Hematopoietic multipotent progenitor cell treated with erythropoietin and hydrocortisone succinate and interleukin-3 and kit ligand, for 15 days (in vitro differentiated cells): ENCODE measurements around the gene DNLZ.

Experiments used
- DNase-seq: peaks from one replicate; pipeline ENCODE4 v3.0.0-alpha.2; 2015; ENCODE audit warnings: low spot score

Gene DNLZ

GRCh38 chr9:136375096-136375495 lies 11.6 kb upstream of the DNLZ start:
- DNase-seq = no peak

DNA sequence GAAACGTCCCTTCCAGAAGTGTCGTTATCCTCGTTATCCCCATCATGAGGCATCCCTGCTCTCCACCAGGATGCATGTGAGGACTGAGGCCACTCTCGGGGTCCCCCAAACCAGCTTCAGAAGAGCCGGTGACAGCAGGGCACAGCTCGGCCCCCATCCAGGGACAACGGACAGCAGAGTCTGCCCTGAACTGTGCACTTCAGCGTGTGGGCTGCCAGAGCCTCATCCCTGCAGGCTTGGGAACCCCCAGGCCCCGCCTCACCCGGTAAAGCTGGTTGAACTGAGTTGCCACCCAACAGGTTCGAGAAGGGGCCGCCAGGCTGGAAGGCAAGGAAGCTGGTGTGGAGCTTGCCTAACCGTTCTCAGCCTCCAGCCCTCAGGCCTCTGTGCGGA lies 10.6 kb upstream of the DNLZ start:
- DNase-seq = no peak

- no peak for DNase-seq
Observed at GRCh38 chr9:136373300-136374182, 10.0 kb upstream of the DNLZ start, which contains the start of gene CARD9. Gene CARD9, minus strand, starts transcription at chr9:136373669. Its CDS starts 1,591 bp downstream, at chr9:136372078.

DNA sequence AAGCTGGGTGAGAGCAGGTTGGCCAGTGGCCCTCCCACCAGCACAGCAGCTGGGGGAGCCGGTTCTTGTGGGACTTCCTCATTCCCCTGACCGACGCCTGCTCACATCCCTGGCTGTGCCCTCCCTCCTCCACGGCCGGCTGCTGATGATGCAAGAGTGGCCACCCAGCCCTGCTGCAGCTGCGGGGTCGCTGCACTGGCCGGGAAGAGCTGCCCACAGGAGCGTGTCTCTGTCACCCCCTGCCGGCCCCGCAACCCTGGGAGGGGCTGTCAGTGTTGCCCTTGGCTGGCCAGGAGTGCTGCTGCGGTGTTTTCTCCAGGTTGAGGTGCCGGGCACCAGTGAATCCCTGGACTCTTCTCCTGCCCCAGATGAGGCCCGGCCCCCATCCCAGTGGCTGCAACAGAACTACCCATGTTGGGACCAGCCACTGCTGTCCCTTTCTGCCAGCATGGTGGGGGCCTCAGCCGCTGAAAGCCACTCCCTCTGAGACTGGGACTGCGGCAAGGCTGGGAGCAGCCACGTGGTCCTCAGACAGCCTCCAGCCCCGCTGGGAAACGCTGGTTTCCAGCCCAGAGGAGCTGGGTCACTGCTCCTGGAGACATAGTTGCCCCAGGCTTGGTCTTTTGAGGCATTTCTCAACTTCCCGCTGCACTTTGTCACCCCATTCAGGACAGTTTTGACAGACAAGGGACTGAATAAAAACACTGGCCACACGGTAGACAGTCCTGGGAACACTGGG lies 9.2 kb upstream of the DNLZ start:
- DNase-seq = no peak

- DNase-seq = no peak
Observed at GRCh38 chr9:136372006-136372405, 8.5 kb upstream of the DNLZ start.

GRCh38 chr9:136371533-136371880 lies 8.0 kb upstream of the DNLZ start:
- no peak for DNase-seq

GRCh38 chr9:136370687-136371532 lies 7.4 kb upstream of the DNLZ start:
- no peak for DNase-seq

DNA sequence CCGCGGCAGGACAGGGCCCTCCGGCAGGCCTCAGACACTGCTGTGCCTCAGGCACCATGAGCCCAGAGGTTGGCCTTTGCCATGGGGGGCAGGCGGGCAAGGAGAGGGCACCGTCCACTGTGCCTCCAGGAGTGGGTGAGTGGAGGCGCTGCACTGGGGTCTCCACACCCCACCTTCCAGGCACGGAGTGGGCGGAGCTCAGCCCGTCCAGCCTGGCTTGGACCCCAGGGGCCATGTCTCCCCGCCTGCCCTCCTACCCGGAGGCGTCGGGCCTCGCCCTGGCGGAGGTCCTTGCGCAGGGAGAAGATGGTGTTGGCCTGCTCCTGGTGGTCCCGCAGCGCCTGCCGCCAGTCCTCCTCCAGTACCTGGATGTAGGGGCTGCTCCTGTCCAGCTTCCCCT lies 6.5 kb upstream of the DNLZ start:
- no peak for DNase-seq

DNA sequence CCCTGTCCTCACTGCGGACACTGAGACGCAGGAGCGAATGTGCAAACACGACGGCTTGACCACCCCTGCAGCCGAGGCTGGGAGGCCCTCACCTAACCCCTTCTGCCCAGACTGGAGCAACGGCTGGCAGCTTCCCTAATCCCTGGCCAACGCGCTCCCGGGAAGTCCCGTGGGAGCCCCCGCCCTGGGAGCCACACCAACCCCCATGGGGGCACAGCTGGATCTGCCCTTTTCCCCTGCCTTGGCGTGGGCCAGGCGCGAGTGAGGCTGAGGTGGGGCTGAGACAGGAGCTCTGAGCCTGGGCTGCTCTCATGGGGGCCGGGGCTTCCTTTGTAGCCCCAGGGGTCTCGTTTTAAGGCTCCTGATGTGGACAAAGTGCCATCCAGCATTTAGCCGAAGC lies 4.6 kb upstream of the DNLZ start:
- DNase-seq = no peak

DNA sequence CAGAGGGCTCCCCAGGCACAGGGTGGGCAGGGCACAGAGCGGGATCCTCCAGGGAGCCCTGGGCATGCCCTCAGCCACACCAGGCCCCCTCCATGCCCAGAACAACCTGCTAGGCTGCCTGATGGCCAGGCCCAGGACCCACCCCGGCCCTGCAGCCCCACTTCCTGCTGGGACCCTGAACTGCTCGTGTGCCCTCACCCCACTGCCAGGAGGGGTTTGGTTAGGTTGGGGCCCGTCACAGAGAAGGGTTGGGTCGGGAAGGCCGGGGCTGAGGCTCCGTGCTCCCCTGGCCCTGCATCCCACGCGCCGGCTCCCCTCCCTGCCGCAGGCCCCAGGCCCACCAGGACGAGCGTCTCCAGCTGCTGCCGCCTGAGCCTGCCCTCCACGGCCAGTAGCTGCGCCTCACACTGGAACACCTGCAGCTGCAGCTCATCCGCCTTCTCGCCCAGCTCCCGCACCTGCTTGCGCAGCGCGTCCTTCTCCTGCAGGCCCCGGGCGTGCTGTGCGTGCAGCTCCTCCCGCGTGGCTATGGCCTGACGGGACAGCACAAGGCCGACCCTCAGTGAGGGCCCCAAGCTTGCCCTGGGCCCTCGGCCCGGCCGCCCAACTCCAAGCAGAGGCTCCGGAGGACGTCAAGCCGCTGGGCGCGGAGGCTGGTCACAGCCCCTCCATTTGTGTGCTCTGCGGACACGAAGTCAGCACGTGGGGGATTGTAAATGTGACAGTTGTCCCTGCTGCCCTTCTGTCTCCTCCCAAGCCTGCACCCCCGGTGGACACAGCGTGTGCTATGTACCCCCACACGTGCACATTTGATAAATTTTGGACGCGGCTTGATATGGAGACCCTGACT lies 4.0 kb upstream of the DNLZ start:
- DNase-seq = no peak

GRCh38 chr9:136366826-136367225 lies 3.3 kb upstream of the DNLZ start:
- no peak for DNase-seq

DNA sequence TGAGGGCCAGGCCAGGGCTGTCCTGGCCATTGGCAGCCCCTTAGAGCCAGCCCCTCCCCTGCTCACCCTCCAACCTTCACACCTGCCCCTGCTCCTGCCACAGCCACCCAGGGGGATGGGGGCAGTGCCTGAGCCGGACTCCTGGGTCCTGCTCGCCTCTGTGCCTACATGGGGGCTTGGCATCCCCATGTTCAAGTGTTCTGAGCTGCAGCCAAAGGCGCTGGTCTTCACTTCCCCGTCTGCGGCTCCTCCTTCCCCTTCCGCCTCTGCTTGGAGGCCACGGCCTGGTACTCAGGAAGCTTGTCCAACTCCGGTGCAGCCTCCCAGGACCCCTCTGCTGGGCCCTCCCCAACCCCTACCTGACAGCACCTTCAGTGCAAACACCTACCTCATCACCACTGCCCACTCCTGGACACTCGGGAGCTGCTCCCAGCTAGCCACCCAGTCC lies 2.3 kb upstream of the DNLZ start:
- DNase-seq = no peak

GRCh38 chr9:136364942-136365774 lies 1.6 kb upstream of the DNLZ start:
- no peak for DNase-seq

DNA sequence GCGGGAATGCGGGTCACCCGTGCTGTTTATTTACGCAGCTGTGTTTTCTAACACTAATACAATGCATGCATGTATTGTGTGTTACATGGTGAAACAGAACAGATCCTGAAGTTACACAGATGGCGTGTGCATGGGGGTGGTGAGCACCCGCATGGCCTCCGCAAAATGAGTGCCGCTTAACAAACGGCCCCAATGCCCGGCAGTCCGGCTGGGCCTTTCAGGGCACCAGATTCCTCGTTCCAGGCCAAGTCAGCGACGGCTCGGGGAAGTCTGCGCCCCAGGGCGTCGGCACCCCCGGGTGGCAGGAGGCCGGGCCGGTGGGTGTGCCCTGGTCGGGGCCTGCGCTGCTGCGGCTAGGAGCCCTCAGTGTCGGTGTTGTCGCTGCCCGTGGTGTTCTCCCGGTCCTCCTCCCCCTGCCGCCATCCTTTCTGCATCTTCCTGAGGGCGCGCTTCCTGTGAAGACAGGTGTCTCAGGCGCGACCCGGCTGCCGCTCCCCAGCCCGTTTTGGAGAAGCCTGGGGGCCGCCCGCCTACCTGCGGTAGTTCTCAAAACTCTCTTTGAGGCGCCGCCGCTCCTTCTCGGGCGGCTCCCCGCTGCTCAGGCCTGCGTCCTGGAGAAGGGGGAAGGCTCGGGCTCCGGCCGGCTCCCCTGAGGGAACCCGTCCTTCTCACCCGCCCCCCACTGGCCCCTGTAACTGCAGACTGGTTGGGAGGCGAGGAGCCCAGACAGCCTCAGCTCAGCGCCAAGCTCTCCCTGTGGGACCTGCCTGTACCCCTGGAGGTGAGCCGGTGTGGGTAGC lies 605 bp upstream of the DNLZ start:
- no peak for DNase-seq

DNA sequence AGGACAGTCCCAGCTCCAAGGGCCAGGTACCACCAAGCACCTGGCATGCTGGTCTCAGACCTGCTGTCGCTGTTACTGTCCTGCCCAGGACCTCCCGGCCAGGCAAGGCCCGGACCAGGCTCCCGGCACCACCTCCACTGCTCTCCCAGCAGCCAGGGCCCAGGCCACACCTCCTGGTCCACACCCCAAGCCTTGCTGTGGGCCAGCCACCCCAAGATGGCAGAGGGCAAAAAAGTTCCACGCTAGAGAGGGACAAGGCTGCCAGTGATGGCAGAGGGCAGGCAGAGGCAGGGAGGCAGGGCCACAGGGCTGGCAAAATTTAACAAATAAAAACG lies 1.1 kb downstream of the DNLZ start:
- peak; percentile 15 for DNase-seq

GRCh38 chr9:136361754-136362449 lies 1.6 kb downstream of the DNLZ start:
- DNase-seq = no peak

- DNase-seq = no peak
Observed at GRCh38 chr9:136361047-136361753, 2.3 kb downstream of the DNLZ start.
